WI38 (cell line): Measurements from ENCODE around the gene CRYL1.

Experiments used
- H3K4me3 ChIP-seq: 2 replicates; pipeline ENCODE4 v1.5.1; 2011; ENCODE audit warnings: low read depth, mild to moderate bottlenecking, control low read depth, low read length
- CTCF ChIP-seq: IDR thresholded peaks from 2 replicates; pipeline ENCODE4 v1.5.1; 2012; ENCODE audit warnings: low read depth, mild to moderate bottlenecking, control low read depth, low read length

Gene CRYL1

GRCh38 chr13:20375871-20376270 is 149.8 kb downstream of the CRYL1 start:
- TF ChIP-seq CTCF: no peak
- H3K4me3 ChIP-seq: no peak overlapping the region

GRCh38 chr13:20373861-20374260 is 151.8 kb downstream of the CRYL1 start:
- no peak for TF ChIP-seq CTCF
- H3K4me3 ChIP-seq: no peak overlapping the region

GRCh38 chr13:20371825-20372224 is 153.8 kb downstream of the CRYL1 start:
- H3K4me3 ChIP-seq: no peak overlapping the region
- TF ChIP-seq CTCF: no peak

- H3K4me3 ChIP-seq: no peak overlapping the region
- no peak for TF ChIP-seq CTCF
Measured at GRCh38 chr13:20370815-20371421, 154.7 kb downstream of the CRYL1 start.

GRCh38 chr13:20369886-20370361 is 155.7 kb downstream of the CRYL1 start:
- no peak for TF ChIP-seq CTCF
- no peak overlapping the region for H3K4me3 ChIP-seq

- H3K4me3 ChIP-seq: no peak overlapping the region
- no peak for TF ChIP-seq CTCF
Measured at GRCh38 chr13:20366056-20366455, 159.6 kb downstream of the CRYL1 start.

GRCh38 chr13:20363603-20364002 is 162.1 kb downstream of the CRYL1 start:
- H3K4me3 ChIP-seq: no peak overlapping the region
- no peak for TF ChIP-seq CTCF
